ENCODE data around the gene ZNF618.
"Not testable (repeated sequence)": the region's sequence is repeated elsewhere in the genome, so short reads cannot be mapped to it uniquely, and the experiment has no call there.

ZNF618 gene

GRCh38 chr9:113989714-113990569 is 113.8 kb downstream of the ZNF618 start:
- no peak for DNase-seq

DNA sequence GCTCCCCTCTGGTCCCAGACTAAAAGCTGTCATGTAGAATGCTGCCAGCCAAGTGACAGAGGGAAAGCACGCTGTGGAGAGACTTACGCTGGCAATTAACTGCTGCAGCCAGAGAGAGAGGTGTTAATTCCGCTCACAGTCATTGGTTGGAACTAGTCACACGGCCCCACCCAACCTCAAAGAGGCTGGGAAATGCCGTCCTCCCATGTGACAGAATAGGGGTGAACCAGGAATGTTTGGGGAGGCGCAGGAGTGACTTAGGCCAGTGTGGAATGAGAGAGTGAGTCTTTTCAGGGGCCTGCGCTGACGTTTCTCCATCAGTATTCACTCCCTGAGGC is 114.4 kb downstream of the ZNF618 start:
- no peak for DNase-seq

DNA sequence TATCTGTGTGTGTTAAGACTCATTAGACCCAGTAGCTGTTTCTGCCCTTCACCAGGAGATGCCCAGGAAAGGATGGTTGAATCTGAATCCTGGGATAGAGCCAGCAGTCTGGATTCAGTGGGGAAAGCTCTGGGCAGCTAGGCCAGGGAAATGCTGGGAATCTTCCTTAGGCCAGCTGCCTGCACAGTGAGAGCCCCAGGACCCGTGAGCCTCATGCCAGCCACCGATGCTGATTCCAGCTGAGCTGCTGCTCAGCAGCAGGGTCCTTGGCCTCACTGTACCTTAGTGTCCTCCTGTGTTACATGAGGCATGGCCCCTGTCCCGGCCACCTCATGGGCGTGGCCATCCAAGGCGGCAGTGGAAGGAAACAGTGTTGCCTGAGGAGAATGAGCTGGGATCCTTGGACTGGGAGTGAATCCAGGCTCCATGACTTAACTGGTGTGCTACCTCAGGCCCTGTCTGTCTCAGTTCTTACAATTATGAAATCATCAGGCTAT is 114.9 kb downstream of the ZNF618 start:
- DNase-seq = no peak

GRCh38 chr9:113991714-113992113 is 115.6 kb downstream of the ZNF618 start:
- DNase-seq = no peak

DNA sequence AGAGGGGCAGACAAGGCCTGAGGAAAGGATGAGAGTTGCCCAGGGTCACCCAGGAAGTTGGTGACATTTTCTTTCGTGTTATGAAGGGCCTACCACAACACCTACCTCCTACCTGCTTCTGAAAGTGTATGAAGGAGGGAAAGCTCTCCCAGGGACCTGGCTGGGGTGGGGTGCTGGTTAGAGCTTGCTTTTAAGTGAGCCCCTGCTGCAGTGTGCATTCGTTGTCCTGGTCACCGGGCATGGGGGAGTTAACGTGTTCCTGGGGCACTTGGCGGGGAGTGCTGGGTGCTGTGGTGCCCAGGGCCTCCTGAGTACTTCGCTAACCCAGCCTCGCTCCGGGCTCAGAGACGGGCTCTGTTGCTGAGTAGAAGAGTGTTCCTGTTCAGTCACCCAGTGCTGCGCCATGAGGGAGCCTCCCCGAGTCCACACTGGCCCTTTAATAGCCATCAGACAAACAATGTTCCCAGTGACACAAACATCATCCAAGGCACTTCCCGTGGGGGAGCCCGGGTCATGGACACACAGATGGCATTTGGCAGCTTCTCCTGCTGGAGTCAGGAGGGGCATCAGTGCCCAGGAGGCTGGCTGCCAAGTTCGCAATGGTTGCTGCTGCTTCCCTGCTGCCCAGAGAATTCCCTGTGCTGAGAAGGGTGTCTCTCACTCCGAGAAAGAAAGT is 116.3 kb downstream of the ZNF618 start:
- no peak for DNase-seq

- DNase-seq = no peak
Observed at GRCh38 chr9:113992994-113993393, 116.9 kb downstream of the ZNF618 start.

DNA sequence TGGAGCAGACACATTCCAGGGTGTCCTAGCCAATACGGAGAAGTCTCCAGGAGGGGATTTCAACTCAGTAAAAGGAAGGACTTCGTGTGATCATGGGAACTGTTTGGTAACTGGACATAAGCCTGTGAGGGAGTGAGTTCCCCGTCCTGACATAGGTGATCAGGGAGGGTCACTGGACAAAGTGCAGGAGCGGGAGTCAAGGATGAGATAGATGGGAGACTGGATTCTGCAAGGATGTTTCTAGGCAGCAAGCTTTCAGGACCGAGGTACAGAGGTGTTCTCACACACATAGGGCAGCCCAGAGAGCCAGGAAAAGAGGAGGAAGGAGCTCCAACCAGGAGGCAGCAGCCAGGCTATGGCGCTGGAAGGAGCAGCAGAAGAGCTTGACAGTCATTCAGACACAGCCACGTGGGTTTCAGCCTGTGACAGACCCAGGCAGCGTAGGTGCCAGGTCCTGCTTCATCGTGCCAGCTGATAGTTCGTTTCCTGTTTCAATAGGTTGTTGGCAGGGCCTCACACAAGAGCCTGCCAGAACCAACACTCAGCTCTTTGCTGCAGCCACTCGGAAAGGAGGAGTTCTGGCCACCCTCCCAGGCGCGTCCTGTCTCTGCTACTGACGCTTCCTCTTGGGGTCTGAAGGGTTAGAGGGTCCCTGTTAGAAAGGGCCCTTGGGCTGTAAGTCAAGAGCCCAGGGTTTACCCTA is 117.9 kb downstream of the ZNF618 start:
- DNase-seq = no peak

DNA sequence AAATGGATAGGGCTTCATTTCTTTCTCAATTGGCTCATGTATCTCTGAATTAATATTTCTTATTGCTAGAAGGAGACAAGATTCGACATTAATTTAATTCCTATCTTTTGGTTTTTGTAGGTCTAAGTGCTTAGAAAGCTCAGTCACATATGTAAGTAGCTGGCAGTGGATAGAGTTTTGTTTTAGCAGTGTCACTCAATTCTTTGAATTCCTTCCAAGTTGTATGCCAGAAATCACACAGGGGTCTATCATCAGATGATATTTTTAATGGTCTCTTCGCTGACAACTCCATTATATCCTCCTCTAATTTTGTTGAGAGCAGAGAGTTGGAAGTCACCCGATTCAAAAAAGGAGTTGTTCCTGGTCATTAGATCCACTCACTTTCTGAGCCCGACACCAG is 119.3 kb downstream of the ZNF618 start:
- DNase-seq = no peak

DNA sequence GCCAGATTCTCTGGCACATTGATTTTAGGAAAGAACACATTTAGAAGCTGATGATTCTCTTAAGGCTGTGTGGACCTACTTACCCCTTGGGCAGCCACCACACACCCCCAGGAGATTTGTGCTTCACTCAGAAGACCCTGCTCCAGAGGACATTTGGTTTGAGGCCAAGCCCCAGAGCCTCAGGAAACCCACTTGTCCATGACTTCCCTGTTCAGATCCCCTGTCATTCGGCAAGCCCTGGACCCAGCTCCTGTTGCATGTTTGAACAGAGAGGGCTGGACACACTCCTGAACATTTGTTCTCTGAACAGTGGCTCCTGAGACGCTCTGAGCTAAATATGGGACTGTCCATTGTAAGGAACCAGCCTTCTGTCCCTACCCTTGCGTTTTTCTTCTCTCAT is 119.9 kb downstream of the ZNF618 start:
- DNase-seq = no peak

GRCh38 chr9:113996531-113997001 is 120.5 kb downstream of the ZNF618 start:
- no peak for DNase-seq

DNA sequence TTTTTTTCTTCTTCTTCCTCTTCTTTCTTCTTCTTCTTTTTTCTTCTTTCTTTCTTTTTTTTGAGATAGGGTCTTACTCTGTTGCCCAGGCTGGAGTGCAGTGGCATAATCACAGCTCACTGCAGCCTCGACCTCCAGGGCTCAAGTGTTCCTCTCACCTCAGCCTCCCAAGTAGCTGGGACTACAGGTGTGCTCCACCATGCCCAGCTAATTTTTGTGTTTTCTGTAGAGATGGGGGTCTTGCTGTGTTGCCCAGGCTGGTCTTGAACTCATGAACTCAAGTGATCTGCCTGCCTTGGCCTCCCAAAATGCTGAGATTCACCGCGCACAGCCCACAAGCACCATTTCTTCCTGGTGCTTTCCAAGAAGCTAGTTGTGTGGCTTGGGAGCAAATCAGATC is 121.0 kb downstream of the ZNF618 start:
- DNase-seq = not testable (repeated sequence)

DNA sequence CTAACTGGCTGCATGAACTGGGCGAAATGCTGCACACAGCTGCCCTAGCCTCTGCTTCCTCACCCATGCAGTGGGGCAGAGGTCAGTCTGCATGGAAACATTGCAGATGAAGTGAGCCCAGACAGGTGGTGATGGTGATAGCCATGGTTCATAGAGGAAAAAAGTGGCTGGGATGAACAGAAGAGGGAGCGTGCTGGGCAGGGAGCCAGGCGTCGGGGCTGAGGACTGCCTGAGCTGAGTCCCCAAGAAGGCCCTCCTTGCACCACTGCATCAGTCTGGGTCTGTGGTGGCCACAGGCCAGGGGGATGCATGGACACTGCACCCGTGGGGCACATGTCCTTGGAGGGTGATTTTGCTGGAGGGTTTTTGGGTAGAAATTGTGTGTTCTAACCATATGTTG is 121.5 kb downstream of the ZNF618 start:
- DNase-seq = no peak

DNA sequence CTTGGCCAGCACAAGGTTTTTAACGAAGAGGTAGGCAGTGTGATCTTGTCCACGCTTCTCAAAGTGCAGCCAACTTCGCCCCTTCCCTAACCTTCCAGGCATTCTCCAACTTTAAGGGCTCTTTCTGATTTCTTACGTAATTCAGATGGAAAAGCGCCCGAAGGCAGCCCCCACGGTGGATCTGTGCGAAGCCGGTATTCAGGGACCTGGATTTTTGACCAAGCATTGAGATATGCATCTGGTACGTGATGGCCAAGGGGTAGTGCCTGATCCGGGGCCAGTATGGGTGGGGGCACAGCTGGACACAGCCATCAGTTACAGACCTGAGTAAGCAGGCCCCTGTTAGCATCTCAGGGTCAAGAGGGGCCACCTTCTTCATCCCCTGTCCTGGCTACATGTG is 122.0 kb downstream of the ZNF618 start:
- DNase-seq = no peak

- no peak for DNase-seq
Observed at GRCh38 chr9:113998525-113999255, 122.6 kb downstream of the ZNF618 start.

DNA sequence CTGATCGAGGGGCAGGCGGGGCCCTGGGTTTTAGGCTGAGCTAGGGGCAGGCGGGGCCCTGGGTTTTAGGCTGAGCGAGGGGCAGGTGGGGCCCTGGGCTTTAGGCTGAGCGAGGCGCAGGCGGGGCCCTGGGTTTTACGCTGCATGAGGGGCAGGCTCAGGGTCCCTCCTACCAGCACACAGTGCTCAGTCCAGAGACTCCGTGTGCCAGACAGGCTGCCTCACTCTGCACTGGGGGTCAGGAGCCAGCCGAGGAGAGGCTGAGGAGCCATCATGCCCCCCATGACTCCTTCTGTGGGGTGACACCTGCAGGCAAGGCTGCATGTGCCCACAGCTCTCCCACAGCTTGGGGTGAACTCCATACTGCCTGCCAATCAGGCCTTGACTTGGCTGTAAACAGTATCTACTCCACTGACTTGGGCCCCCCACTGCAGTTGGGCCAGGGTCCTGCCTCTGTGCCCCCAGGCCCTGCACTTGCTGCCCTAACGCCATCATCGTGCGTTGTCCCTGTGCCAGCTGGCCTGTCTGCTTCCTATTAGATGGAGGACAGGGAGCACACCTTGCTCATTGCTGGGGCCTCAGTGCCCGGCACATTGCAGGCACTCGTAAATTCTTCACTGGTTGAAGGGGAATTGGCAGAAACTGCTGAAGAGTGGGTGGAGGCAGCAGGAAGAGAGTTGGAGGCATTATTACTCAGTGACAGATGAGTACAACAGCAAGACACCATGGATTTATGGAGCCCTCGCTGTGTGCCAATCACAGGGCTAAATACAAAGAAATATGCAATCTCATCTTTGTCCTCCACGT is 123.3 kb downstream of the ZNF618 start:
- DNase-seq = no peak

DNA sequence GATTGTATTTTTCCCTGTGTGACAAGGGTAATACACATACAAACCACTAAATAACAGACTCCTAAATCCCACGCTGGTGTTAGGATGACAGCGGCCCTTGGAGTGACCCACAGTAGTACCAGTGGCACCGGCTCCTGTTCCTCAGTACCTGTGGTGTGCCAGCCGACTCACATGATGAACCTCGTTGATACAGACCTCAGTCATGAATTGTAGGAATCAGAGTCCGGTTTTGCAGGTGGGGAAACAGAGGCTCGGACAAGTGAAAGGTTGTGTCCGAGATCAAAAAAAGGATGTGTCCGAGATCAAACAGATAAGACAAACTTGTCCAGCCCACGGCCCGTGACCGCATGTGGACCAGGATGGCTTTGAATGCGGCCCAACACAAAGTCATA is 124.0 kb downstream of the ZNF618 start:
- no peak for DNase-seq

DNA sequence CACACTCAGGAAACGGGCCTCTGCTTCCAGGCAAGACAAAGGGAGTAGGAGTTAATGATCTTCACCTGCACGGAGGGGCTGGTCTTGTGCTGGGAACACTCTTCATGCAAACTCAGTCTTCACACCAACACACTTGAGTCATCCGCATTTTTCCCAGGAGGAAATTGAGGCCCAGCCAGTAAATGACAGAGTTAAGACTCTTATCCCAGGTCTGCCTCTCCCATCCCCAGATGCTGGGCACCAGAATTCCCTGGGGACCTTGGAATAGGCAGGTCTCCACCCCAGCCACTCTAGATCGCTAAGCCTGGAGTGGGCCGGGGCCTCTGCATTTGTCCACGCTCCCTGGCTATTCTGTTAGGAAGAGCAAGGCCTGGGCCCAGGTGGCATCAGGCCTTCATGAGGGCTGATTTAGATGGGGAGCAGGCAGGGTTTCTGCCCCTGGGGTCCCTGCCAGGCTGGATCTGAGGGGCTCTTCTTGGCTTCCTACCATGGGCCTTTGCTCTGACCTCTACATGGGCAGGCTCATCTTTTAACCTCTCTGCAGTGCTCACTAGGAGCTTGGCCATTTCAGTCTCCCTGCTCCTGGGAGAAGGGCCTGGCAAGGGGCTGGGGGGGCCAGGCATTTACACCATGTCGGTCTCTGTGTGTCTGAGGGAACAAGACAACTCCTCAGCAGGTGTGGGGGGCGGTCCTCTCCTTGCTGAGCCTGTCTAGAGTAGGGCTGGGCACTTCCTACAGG is 124.7 kb downstream of the ZNF618 start:
- DNase-seq = no peak

- DNase-seq = no peak
Observed at GRCh38 chr9:114001410-114001685, 125.2 kb downstream of the ZNF618 start.

DNA sequence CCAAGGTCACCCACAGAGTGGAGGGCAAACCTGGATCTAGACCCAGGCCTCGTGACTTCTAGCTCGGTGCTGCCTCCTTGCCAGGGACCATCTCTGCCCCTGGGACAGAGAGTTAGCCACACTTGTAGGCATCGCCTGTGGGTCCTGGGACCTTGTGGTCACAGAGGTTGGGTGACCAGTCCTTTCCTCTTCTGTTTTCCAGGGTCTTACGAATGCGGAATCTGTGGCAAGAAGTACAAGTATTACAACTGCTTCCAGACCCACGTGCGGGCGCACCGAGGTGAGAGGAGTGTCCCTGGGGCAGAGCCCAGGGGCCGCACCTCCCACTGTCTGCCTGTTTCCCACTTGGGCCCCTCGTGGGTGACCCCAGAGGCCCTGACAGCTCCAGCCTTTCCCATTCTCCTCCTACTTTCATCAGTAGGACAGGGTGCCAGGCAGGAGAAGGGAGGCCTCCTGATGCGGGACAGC is 125.7 kb downstream of the ZNF618 start:
- DNase-seq = no peak

- no peak for DNase-seq
Observed at GRCh38 chr9:114002271-114002985, 126.3 kb downstream of the ZNF618 start.

DNA sequence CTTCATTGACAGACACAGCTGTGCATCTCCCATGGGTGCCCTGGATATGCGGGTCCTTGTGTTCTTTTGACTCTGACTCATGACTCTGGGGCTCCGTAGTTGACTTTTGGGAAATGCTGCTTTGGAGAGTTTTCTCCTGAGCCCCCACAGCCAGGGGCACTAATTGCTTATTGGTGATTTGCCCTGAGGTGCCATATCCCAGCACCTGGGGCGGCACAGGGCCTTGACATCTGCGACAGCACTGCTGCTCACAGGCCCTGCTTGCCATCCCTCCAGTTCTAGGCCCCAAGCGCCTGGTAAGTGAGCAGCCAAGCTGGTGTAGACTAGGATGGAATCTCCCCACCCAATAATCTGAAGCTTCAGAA is 126.9 kb downstream of the ZNF618 start:
- DNase-seq = no peak

All from activated effector memory CD4-positive, alpha-beta T cell treated with Interleukin-2 at 50 U/mL for 16 hours (primary cell).